ENCODE results near the gene UNC79.

The UNC79 gene

DNA sequence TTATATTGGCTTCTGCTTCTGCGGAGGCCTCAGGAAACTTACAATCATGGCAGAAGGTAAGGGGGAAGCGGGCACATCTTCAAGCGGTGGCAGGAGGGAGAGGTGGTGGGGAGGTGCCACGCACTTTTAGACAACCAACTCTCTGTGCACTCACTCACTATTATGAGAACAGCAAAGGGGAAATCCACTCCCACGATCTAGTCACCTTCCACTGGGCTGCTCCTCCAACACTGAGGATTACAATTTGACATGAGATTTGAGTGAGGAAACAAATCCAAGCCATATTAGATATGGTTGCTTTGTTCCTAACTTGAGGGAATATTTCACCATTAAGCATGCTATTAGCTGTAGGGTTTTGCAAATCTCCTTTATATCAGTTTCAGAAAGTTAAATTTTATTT lies 80.3 kb downstream of the UNC79 start:
- TF ChIP-seq, protein P1, sequence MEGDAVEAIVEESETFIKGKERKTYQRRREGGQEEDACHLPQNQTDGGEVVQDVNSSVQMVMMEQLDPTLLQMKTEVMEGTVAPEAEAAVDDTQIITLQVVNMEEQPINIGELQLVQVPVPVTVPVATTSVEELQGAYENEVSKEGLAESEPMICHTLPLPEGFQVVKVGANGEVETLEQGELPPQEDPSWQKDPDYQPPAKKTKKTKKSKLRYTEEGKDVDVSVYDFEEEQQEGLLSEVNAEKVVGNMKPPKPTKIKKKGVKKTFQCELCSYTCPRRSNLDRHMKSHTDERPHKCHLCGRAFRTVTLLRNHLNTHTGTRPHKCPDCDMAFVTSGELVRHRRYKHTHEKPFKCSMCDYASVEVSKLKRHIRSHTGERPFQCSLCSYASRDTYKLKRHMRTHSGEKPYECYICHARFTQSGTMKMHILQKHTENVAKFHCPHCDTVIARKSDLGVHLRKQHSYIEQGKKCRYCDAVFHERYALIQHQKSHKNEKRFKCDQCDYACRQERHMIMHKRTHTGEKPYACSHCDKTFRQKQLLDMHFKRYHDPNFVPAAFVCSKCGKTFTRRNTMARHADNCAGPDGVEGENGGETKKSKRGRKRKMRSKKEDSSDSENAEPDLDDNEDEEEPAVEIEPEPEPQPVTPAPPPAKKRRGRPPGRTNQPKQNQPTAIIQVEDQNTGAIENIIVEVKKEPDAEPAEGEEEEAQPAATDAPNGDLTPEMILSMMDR (IDR thresholded peaks at IDR 0.05) = no peak

DNA sequence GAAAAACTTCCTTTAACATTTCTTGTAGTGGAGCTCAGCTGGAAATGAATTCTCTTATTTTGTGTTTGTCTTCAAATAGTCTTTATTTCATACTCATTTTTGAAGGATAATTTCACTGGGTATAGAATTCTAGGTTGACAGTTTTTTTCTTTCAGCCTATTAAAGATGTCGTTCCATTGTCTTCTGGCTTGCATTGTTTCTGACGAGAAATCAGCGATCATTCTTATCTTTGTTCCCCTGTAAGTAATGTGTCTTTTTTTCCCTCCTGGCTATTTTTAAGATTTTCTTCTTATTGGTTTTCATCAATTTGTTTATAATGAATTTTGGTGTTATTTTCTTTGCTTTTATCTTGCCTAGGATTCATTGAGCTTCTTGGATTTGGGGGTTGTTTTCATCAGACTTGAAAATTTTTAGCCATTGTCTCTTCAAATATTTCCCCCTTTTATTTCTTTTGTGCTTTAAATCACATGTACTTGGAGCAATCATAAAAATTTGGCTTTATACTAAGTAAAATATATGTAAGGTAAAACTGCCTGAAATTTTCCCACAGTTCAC lies 89.4 kb downstream of the UNC79 start:
- TF ChIP-seq, protein P1 (IDR thresholded peaks at IDR 0.05) = no peak

DNA sequence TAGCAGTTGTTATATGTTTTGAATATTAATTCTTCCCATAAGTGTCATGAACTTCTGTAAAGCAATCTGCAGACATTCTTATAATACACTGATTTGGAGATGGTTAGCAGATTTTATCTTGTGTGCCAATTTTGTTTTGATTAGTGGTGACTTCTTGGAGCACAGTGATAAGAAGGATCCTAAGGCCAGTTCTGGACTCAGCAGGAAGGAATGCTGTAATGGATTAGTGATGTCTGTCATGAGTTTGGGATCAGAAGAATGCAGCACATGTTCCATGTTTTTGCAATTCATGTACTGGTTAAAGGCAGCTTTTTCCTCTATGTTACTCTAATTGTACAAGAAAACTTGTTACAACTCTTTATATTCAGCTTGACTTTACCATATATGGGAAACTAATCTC lies 91.5 kb downstream of the UNC79 start:
- TF ChIP-seq, protein P1 (IDR thresholded peaks at IDR 0.05) = no peak

DNA sequence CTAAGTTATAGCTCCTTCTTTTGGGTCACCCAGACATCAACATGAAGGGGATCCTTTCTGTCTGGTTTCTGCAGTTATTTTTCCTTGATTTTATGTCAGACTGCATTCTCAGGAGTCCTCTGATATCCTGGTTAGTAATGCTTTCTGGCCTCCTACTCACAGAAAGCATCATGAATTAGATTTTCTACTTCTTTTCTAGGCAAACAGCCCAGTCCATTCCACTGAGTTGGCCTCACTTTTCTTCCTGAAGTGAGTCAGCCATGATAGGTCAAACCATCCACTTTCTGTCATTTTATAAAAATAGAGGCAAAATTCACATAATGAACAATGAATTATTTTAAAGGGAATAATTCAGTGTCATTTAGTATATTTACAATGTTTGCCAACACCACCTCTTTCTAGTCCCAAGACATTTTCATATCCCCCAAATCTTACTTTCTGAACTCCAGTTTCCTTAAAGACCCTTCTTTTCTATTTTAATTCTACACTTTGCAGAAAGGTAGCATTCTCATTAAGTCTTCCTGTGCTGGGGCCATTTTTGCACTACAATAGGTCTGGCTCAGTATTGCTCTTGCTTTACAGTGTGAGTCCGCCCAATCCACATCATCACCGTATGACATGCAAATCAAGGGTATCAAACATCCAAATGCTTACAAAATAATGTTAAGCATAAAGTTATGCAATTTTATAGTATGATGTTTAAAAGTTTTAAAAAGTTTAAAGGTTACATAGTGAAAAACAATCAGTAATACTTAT lies 95.1 kb downstream of the UNC79 start:
- TF ChIP-seq, protein P1 (IDR thresholded peaks at IDR 0.05) = no peak

DNA sequence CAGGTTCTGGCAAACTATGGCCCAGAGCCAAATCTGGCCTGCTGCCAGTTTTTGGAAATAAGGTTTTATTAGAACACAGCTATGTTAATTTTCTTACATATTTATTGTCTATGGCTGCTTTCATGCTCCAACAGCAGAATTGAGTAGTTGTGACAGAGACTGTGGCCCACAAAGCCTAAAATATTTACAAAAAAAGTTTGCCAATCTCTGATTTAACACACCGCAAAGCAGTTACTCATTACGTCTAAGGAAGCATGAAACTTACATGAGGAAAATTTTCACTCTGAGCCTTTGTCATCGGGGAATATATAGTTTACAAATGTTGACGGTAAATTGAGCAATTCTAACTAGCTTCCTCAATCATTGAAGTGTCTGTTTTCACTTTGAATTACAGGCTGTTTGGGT lies 96.5 kb downstream of the UNC79 start:
- TF ChIP-seq, protein P1 (IDR thresholded peaks at IDR 0.05) = no peak

DNA sequence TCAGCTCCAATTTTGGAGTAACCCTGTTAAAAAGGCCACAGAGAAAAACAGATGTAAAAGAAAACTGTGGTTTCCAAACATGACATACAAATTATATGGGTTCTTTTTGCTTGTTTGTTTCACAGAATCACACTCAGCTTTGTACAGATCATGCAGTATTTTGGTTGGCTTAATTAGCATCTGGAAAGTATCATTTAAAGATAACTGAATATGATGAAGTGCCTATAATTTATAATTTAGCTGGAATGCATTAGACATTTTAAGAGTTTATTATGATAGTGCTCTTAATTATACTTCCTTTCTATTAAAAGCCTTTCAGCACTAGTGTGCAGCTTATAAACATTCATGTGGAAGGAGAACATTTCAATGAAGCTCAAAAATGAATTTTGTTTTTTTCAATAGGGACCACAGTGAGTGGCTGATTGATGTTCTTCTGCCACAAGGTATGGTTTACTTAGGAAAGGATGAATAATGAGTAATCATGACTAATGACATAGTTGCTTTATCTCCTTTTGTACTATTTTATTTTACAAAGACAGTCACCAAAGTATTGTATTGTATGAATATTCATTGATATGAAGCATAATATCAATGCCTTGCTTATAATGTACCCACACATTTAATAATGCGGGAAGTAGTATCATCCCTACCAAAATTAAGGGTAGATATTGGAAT lies 98.3 kb downstream of the UNC79 start:
- TF ChIP-seq, protein P1 (IDR thresholded peaks at IDR 0.05) = no peak

DNA sequence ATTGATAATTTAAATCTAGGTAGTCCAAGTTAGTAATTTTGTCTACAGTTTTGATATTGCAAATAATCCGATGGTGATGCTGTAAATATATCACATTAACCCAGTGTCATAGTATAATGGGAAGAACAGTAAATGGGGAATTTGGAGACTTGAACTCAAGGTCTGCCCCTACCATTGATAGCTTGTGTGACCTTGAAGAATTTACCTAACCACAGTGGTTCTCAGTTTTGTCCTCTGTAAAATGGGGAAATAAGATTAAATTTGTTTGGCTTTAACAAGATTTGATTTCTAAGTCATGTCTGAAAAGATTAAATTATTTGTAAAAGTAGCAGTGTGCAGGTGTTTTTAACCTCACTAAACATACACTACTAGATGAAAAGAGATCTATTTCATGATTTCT lies 100.9 kb downstream of the UNC79 start:
- TF ChIP-seq, protein P1 (IDR thresholded peaks at IDR 0.05) = no peak
